NCI-H128 (cell line): ENCODE measurements around the gene C17orf113.
"Not testable (repeated sequence)": the region's sequence is repeated elsewhere in the genome, so short reads cannot be mapped to it uniquely, and the experiment has no call there.

ENCODE experiments used
- DNase-seq: peaks from one replicate; lab custom pipeline; 2025; ENCODE audit not compliant: unreplicated experiment; lab: John Stamatoyannopoulos, UW

C17orf113 gene

GRCh38 chr17:42042598-42043319 is 7.6 kb downstream of the C17orf113 start:
- no peak for DNase-seq

- DNase-seq = no peak
Observed at GRCh38 chr17:42041619-42042018, 8.8 kb downstream of the C17orf113 start.

GRCh38 chr17:42040818-42041217 is 9.6 kb downstream of the C17orf113 start:
- DNase-seq = no peak

GRCh38 chr17:42039794-42040763 is 10.3 kb downstream of the C17orf113 start:
- no peak for DNase-seq

- no peak for DNase-seq
Observed at GRCh38 chr17:42038221-42038973, 12.0 kb downstream of the C17orf113 start.

- no peak for DNase-seq
Observed at GRCh38 chr17:42034059-42034458, 16.3 kb downstream of the C17orf113 start.

GRCh38 chr17:42031584-42031983 is 18.8 kb downstream of the C17orf113 start:
- DNase-seq = no peak

GRCh38 chr17:42028791-42029127 is 21.6 kb downstream of the C17orf113 start:
- DNase-seq = no peak

GRCh38 chr17:42027961-42028790 is 22.2 kb downstream of the C17orf113 start:
- DNase-seq = no peak

GRCh38 chr17:42027590-42027889 is 22.9 kb downstream of the C17orf113 start:
- DNase-seq = no peak

- DNase-seq = no peak
Observed at GRCh38 chr17:42026857-42027589, 23.4 kb downstream of the C17orf113 start.

- DNase-seq = no peak
Observed at GRCh38 chr17:42025936-42026335, 24.5 kb downstream of the C17orf113 start.

- DNase-seq = no peak
Observed at GRCh38 chr17:42025191-42025579, 25.2 kb downstream of the C17orf113 start.

- DNase-seq = no peak
Observed at GRCh38 chr17:42023524-42024349, 26.7 kb downstream of the C17orf113 start.

- not testable (repeated sequence) for DNase-seq
Observed at GRCh38 chr17:42020845-42021244, 29.6 kb downstream of the C17orf113 start.

- peak; percentile 39 for DNase-seq
Observed at GRCh38 chr17:42019509-42020404, 30.6 kb downstream of the C17orf113 start, which contains the start of gene NKIRAS2. NKIRAS2 (plus strand) TSS chr17:42020090; CDS start chr17:42021578, 1,488 bp downstream.

- no peak for DNase-seq
Observed at GRCh38 chr17:42018988-42019387, 31.4 kb downstream of the C17orf113 start.

GRCh38 chr17:42018339-42018738 is 32.1 kb downstream of the C17orf113 start:
- DNase-seq = no peak
